Right lobe of liver (tissue), 4 donors: ENCODE measurements around the gene PLA2G2D.

ENCODE experiments used
- CTCF ChIP-seq, 4 donors: fragments of 200-600 bp in 3 of 4; fragments of 450-650 bp in 1 of 4; IDR thresholded peaks; one replicate each; pipeline versions ENCODE4 v1.5.1 to v1.8.0; 2016 to 2022; ENCODE audit warnings: antibody characterized with exemption in 4 of 4, mild to moderate bottlenecking in 2 of 4
- POLR2A ChIP-seq: fragments of 450-650 bp; IDR thresholded peaks from one replicate; pipeline ENCODE4 v1.6.1; 2017; ENCODE audit warnings: antibody characterized with exemption, mild to moderate bottlenecking
- donor health status: DM: no; HTN: no; CAD: no.
- donor health status: DM: no; HTN: no; CAD: no.
- donor health status: DM: no; HTN: yes; CAD: no.

GRCh38 chr1:20070357-20070756, 49.0 kb downstream of the PLA2G2D start:
- no peak for TF ChIP-seq CTCF (IDR thresholded peaks at IDR 0.05)
- TF ChIP-seq POLR2A = no peak
